ENCODE measurements around the gene TMEM31. TPM values are rescaled to one million over a fixed set of nuclear protein-coding genes. Genes with fewer than 3 reads are reported as not detected.

Gene TMEM31
- polyA plus RNA-seq, 3 donors, result 0.85 to 1.4 (median 1.2) TPM

Other genes with a start within 250 kb of the TMEM31 start
- gene RAB40A, start 191.4 kb upstream of the TMEM31 start, polyA plus RNA-seq (ENCODE audit: insufficient read length in 3 of 3), result 1 to 10 TPM; 2.9 to 4.7 (median 3.4) TPM
- gene TCEAL4, start 125.4 kb upstream of the TMEM31 start, polyA plus RNA-seq (ENCODE audit: insufficient read length in 3 of 3), result 100 to 1,000 TPM; 173 to 190 (median 180) TPM
- gene TCEAL3, start 102.9 kb upstream of the TMEM31 start, polyA plus RNA-seq (ENCODE audit: insufficient read length in 3 of 3), result 10 to 100 TPM; 35.3 to 37.1 (median 35.6) TPM
- gene TCEAL1, start 81.9 kb upstream of the TMEM31 start, polyA plus RNA-seq (ENCODE audit: insufficient read length in 3 of 3), result 10 to 100 TPM; 28.3 to 29.7 (median 28.4) TPM
- 100 to 1,000 TPM; 307 to 357 (median 325) TPM for gene MORF4L2, start 24.2 kb upstream of the TMEM31 start, polyA plus RNA-seq (ENCODE audit: insufficient read length in 3 of 3)
- 1 to 10 TPM; 4.4 to 9.6 (median 5.0) TPM for gene PLP1, start 65.9 kb downstream of the TMEM31 start, polyA plus RNA-seq (ENCODE audit: insufficient read length in 3 of 3)
- 1 to 10 TPM; 2.3 to 2.6 (median 2.4) TPM for gene RAB9B, start 121.3 kb downstream of the TMEM31 start, polyA plus RNA-seq (ENCODE audit: insufficient read length in 3 of 3)

All from renal cortex interstitium (tissue), 3 donors.